Cardiac fibroblast (primary cell): ENCODE data around the gene CTNND2.

Experiments
- DNase-seq, 2 donors: peaks; one replicate each; pipeline versions ENCODE4 v3.0.0 to v3.0.0-alpha.2; 2010; ENCODE audit warnings: low read depth in 2 of 2
- H3K4me3 ChIP-seq, 2 donors: replicated peaks in 1 of 2; 1 replicate in 1 of 2; 2 replicates in 1 of 2; pipeline ENCODE4 v1.5.1; 2011; ENCODE audit warnings: low read depth in 2 of 2, low read length in 2 of 2, mild to moderate bottlenecking in 2 of 2, moderate library complexity in 1 of 2
- TF ChIP-seq, protein P1 (sequence below): IDR thresholded peaks from one replicate; pipeline ENCODE4 v1.5.1; 2011; ENCODE audit warnings: low read depth, mild to moderate bottlenecking, low read length, inconsistent platforms

CTNND2 gene

DNA sequence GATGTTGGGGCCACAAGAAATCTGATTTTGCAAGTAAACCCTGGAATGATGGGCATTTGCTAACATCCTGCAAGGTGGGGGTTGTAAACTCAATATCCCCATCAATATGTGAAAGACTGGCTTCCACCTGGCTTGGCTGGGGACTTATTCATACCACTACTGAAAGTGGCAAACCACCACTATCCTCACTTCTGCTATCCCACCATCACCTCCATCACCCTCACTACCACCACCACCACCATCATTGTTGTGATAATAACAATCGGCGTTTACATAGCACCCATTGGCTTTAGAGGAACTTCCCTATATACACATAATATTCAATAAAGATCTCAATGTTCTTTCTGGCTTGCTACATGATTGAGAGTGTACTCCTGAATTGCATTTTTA lies 918.5 kb downstream of the CTNND2 start:
- TF ChIP-seq, protein P1, sequence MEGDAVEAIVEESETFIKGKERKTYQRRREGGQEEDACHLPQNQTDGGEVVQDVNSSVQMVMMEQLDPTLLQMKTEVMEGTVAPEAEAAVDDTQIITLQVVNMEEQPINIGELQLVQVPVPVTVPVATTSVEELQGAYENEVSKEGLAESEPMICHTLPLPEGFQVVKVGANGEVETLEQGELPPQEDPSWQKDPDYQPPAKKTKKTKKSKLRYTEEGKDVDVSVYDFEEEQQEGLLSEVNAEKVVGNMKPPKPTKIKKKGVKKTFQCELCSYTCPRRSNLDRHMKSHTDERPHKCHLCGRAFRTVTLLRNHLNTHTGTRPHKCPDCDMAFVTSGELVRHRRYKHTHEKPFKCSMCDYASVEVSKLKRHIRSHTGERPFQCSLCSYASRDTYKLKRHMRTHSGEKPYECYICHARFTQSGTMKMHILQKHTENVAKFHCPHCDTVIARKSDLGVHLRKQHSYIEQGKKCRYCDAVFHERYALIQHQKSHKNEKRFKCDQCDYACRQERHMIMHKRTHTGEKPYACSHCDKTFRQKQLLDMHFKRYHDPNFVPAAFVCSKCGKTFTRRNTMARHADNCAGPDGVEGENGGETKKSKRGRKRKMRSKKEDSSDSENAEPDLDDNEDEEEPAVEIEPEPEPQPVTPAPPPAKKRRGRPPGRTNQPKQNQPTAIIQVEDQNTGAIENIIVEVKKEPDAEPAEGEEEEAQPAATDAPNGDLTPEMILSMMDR, result no peak
- DNase-seq, result no peak
- H3K4me3 ChIP-seq, result no peak overlapping the region

DNA sequence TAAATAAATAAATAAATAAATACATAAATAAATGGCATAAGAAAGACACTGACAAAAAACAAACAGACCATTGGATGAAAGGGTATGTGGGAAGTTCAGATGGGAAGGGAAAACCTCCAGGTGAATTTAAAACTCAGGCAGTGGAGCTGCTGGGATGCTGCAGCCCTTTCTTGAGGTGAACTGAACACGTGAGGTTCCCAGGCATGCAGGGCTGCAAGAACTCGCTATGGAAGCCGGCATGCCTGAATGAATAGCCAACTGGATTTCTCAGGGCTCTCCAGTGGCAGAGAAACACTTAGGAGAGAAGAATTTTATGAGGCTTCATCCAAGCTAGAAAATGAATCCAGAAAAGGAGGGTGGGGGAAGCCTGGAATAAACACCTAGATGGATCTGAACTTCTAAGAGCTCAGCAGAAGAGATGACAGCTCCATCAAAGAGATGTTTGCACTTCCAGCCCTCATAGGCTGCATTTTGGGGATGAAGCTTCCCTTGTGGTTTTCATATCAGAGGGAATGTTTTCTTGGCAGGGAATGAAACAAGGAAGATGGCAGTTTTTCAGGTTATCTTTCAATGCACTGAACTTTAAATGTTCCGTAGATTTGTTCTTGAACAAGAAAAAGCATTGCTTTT lies 919.0 kb downstream of the CTNND2 start:
- TF ChIP-seq, protein P1, result no peak
- DNase-seq, result no peak
- no peak overlapping the region for H3K4me3 ChIP-seq

DNA sequence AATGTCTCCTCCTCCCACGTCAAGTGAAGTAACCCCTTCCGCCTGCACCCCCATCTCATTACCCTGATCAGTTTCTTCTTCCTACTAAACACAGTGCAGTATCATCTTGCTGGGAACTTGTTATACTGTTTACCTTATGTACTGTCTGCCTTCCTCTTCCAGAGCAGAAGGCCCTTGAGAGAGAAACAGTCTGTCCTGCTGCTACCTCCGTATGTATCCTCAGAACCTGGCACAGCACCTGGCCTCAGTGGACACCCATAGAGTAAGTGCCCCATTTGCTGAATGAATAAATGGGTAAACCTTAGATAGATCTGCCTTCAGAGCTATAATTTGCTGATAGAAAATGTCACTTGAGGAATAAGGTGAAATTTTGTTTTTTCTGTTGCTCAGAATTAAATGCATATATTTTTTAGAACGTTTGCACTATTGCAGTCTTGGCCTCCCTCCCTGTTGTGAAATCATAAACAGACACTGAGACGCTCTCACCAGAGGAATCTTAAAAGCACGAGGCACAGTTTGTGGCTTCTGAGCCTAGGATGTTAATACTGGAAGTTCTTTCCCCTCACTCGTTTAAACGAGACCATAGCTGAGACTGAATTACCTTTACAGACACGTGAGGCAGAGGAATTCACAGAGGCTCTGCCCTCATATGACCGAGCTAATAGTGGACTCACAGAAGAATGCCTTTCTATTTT lies 920.1 kb downstream of the CTNND2 start:
- no peak for DNase-seq
- no peak overlapping the region for H3K4me3 ChIP-seq
- TF ChIP-seq, protein P1, result no peak

DNA sequence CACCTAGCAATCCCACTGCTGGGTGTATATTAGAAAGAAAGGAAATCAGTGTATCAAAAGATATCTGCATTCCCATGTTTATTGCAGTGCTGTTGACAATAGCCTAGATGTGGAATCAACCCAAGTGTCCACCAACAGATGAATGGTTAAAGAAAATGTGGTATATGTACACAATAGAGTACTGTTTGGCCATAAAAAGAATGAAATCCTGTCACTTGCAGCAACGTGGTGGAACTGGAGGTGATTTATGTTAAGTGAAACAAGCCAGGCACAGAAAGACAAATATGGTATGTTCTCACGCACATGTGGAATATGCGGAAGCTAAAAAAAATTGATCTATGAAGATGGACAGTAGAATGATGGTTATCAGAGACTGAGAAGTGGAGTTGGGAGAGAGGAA lies 921.6 kb downstream of the CTNND2 start:
- no peak overlapping the region for H3K4me3 ChIP-seq
- TF ChIP-seq, protein P1, result no peak
- no peak for DNase-seq

DNA sequence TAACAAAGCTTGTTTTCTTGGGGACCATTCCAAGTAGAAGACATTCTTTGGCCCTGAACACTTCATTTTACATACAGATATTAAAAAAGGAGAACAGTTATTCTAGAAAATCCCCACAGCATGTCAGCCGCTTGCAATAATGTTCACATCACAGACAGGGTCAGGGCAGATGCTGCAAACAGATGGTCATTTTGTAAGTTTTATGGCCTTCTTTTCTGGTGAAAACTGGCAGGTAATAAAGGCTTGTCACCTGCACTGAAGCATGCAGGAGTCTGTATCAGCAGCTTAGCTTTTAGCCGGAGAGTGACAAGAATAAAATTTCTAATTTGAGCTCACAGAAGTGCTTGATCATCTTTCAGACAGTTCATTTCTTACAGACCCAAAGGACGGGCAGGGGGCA lies 922.3 kb downstream of the CTNND2 start:
- TF ChIP-seq, protein P1, result no peak
- no peak overlapping the region for H3K4me3 ChIP-seq
- DNase-seq, result no peak

DNA sequence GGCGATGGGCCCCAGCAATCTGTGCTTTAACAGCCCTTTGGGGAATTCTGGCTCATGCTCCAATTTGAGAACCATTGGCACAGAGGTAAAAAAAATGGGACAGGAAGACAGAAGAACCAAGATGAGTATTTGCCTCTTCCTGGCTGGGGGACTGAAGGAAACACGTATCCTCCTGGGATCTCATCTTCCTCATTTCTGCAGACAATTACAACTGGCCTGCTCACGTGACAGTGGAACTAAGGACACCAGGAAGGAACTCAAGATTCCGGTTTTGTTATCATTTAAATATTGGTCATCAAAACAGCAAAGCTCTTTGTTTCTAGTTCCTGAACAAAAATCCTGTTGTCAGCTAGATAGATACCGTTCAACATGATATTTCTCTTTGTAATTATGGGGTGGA lies 927.2 kb downstream of the CTNND2 start:
- TF ChIP-seq, protein P1, result no peak
- DNase-seq, result no peak
- no peak overlapping the region for H3K4me3 ChIP-seq
